Bronchial epithelial cell (primary cell): ENCODE measurements around the gene BANK1. TPM values are rescaled to one million over a fixed set of nuclear protein-coding genes. Genes with fewer than 3 reads are reported as not detected.

ENCODE experiments used
- DNase-seq: peaks from one replicate; pipeline ENCODE4 v3.0.0-alpha.2; 2010; ENCODE audit warnings: low read depth
- FAIRE-seq: peaks from 2 replicates; lab custom pipeline; 2011; peaks lifted over from hg19 to GRCh38; lab: Jason Lieb, UNC
- H3K27me3 ChIP-seq: 2 replicates; pipeline ENCODE4 v1.5.1; 2011; ENCODE audit warnings: low read length; ENCODE audit not compliant: control insufficient read depth, insufficient read depth
- H3K36me3 ChIP-seq: 2 replicates; pipeline ENCODE4 v1.5.1; 2011; ENCODE audit warnings: low read length; ENCODE audit not compliant: control insufficient read depth, insufficient read depth
- H3K4me3 ChIP-seq: 2 replicates; pipeline ENCODE4 v1.5.1; 2011; ENCODE audit warnings: mild to moderate bottlenecking, low read depth, low read length, control low read depth
- total RNA-seq: library from RNA; depleted of rRNA; stranded (reverse); fragments of >200 nt; gene quantifications from 2 replicates; pipeline ENCODE4 v1.2.1, GENCODE V29; 2014
- TF ChIP-seq, protein P1 (sequence below): IDR thresholded peaks from 2 replicates; pipeline ENCODE4 v1.5.1; 2011; ENCODE audit warnings: mild to moderate bottlenecking, moderate library complexity, low read length, control low read depth, inconsistent platforms; ENCODE audit not compliant: insufficient read depth, severe bottlenecking

Gene BANK1
- total RNA-seq, 1 donor from 2014 or later: 0.26 TPM

- FAIRE-seq (no peak), DNase-seq (peak; percentile 66)
- TF ChIP-seq, protein P1, sequence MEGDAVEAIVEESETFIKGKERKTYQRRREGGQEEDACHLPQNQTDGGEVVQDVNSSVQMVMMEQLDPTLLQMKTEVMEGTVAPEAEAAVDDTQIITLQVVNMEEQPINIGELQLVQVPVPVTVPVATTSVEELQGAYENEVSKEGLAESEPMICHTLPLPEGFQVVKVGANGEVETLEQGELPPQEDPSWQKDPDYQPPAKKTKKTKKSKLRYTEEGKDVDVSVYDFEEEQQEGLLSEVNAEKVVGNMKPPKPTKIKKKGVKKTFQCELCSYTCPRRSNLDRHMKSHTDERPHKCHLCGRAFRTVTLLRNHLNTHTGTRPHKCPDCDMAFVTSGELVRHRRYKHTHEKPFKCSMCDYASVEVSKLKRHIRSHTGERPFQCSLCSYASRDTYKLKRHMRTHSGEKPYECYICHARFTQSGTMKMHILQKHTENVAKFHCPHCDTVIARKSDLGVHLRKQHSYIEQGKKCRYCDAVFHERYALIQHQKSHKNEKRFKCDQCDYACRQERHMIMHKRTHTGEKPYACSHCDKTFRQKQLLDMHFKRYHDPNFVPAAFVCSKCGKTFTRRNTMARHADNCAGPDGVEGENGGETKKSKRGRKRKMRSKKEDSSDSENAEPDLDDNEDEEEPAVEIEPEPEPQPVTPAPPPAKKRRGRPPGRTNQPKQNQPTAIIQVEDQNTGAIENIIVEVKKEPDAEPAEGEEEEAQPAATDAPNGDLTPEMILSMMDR: no peak
- H3K27me3 ChIP-seq: no peaks in the 10 kb centered on the region
- H3K4me3 ChIP-seq: no peak overlapping the region
- H3K36me3 ChIP-seq: no peaks in the 10 kb centered on the region
These were observed 163.4 kb downstream of the BANK1 start for GRCh38 chr4:101953949-101954348.

DNA sequence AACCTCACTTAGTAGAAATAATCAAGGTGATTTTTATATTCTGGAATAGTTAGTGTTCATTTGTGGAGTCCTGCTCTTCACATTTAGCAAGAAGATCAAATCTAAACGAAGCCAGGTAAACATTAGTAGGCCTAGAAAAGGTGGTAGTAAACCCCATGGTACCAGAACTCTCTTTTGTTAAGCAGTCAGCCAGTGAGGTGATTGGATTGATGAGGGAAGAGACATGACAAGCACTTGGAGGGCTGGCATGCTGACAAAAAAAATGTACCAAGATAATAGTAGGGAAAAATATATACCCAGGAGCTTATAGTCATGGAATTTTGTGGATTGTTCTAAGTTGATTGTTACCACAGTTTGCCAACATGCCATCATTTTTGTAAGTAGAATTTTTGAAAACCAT lies 163.8 kb downstream of the BANK1 start:
- TF ChIP-seq, protein P1: no peak
- FAIRE-seq (no peak), DNase-seq (no peak)
- H3K4me3 ChIP-seq: no peak overlapping the region
- no peaks in the 10 kb centered on the region for H3K27me3 ChIP-seq
- no peaks in the 10 kb centered on the region for H3K36me3 ChIP-seq

DNA sequence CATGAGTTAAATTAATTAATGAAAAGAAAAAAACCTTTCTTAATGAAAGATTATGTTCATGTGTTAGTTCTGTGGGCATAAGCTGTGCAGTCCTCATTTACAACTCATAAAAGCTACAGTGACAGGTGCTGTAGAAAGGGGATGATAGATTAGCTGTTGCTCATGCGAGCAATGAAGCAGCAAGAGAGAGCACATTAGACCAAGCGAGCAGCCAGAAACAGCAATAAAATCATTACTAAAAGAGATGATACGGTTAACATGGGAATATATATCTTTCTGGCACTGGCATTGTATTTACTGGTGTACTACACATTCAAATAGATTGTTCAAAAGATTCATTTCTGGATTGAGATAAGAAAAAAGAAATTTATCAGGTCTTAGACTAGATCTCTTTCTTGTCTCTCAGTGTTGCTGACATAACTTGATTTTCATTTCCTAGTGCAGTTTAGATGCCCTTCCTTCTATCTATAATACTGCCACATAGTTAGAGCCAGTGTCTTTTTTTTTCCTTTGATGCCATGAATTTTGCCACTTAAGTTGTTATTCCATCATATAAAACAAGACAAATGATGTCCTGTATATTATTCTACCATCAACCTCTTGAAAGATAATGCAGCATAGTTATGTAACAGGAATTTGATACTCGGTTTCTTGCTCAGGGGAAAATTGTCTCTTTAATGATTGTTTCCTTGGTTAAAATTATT lies 164.6 kb downstream of the BANK1 start:
- no peak for FAIRE-seq

DNA sequence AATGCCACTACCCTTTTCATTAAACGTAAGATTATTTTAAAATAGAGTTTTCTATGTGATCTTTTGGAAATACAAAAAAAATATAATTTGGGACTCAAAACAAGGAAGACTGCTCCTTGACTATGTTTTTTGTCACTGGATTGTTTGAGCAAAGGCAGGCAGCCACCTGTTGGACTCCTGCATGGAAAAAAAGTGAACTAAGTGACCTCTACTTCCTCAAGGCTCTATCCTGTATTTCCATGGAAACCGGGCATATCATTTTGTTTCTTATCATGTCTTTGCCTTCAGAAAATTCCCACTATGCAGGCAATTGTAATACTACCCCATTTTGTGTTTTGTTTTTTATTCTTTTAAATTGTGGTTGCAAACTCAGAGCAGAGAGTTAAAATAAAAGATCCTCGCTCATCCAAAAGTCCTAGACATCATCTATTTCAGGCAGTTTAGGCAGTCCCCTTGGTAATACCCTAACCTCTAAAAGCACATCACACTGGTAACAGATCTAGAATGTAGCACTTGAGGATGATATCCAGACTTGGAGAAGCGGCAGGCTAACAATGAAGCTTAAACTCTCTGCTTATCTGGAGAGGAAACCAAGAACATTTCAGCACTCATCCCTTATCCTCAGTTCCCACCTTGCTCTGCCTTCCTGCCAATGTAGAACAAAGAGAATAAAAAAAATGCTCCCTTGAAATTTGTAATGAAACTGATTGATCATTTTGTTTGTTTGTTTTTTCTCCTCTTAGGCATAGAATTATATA lies 165.7 kb downstream of the BANK1 start:
- FAIRE-seq: no peak

More for the DNA sequence above, 164.6 kb downstream of the BANK1 start:
- no peaks in the 10 kb centered on the region for H3K36me3 ChIP-seq
- no peaks in the 10 kb centered on the region for H3K27me3 ChIP-seq
- no peak for DNase-seq
- TF ChIP-seq, protein P1: no peak
- H3K4me3 ChIP-seq: no peak overlapping the region

DNA sequence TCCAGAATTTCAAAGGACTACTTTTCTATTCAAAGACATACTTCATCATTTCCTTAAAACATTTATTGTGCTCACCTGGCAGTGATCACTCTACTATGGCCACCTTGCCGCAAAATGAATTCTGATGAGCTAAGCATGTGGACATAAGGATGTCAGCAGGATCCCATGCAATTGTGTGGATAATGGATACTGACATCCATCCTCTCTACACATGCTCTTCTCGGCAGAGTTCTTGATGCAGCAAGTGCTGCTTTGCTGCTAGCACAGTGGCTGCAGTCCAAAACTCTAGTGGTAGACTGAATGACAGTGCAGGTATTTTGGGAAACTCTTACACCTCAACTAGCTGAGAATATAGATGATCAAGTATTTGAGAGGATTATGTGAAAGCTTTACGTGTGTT lies 168.0 kb downstream of the BANK1 start:
- TF ChIP-seq, protein P1: no peak
- H3K4me3 ChIP-seq: no peak overlapping the region
- DNase-seq (no peak), FAIRE-seq (peak; percentile 68)
- no peaks in the 10 kb centered on the region for H3K27me3 ChIP-seq
- no peaks in the 10 kb centered on the region for H3K36me3 ChIP-seq

More for the DNA sequence above, 165.7 kb downstream of the BANK1 start:
- H3K36me3 ChIP-seq: no peaks in the 10 kb centered on the region
- TF ChIP-seq, protein P1: no peak
- DNase-seq: no peak
- no peak overlapping the region for H3K4me3 ChIP-seq
- no peaks in the 10 kb centered on the region for H3K27me3 ChIP-seq
